ENCODE results near the gene RNF182. TPM values are rescaled to one million over a fixed set of nuclear protein-coding genes. Genes with fewer than 3 reads are reported as not detected.

The RNF182 gene
- polyA plus RNA-seq, 3 donors = not detected

- no peak overlapping the region for H2AFZ ChIP-seq (ENCODE audit: insufficient read depth, low read depth, low read length, poor library complexity, severe bottlenecking)
- intact Hi-C loops (cut with micrococcal nuclease) = no loop called here
- Mint-ChIP-seq H3K4me3 (no peak overlapping the region), H3K27me3 (ENCODE audit: low read depth in 3 of 3) (peaks cover 5 to 21% (median 11%) of the 10 kb centered on the region in 3 donors), H3K9me3 (no peaks in the 10 kb centered on the region), H3K36me3 (no peaks in the 10 kb centered on the region), H3K4me1 (peaks cover 2% of the 10 kb centered on the region), H3K27ac (no peak overlapping the region)
- whole genome bisulfite sequencing (ENCODE audit: insufficient coverage) = 100% methylated on average over 1 of the region's 2 CpGs
- no peak overlapping the region for H3K4me3 ChIP-seq (replicated peaks in 1 of 3; ENCODE audit: low read depth in 2 of 3, low read length in 3 of 3)
- no peaks in the 10 kb centered on the region for H4K20me1 ChIP-seq (ENCODE audit: insufficient read depth, low read length)
- no peaks in the 10 kb centered on the region for H3K36me3 ChIP-seq (replicated peaks in 1 of 2; ENCODE audit: control insufficient read depth in 1 of 2, insufficient read depth in 2 of 2, low read length in 2 of 2)
- no peak overlapping the region for H3K27ac ChIP-seq (ENCODE audit: low read depth in 1 of 2, low read length in 2 of 2)
- H3K79me2 ChIP-seq (ENCODE audit: insufficient read depth, low read length) = no peaks in the 10 kb centered on the region
- peaks cover 0 to 6% of the 10 kb centered on the region in 2 donors for H3K27me3 ChIP-seq (ENCODE audit: control insufficient read depth in 2 of 2, insufficient read depth in 2 of 2, low read length in 2 of 2)
- no peaks in the 10 kb centered on the region for H3K4me1 ChIP-seq (ENCODE audit: control insufficient read depth in 1 of 2, insufficient read depth in 2 of 2, low read length in 2 of 2)
- TF ChIP-seq, protein P1, sequence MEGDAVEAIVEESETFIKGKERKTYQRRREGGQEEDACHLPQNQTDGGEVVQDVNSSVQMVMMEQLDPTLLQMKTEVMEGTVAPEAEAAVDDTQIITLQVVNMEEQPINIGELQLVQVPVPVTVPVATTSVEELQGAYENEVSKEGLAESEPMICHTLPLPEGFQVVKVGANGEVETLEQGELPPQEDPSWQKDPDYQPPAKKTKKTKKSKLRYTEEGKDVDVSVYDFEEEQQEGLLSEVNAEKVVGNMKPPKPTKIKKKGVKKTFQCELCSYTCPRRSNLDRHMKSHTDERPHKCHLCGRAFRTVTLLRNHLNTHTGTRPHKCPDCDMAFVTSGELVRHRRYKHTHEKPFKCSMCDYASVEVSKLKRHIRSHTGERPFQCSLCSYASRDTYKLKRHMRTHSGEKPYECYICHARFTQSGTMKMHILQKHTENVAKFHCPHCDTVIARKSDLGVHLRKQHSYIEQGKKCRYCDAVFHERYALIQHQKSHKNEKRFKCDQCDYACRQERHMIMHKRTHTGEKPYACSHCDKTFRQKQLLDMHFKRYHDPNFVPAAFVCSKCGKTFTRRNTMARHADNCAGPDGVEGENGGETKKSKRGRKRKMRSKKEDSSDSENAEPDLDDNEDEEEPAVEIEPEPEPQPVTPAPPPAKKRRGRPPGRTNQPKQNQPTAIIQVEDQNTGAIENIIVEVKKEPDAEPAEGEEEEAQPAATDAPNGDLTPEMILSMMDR (IDR thresholded peaks at IDR 0.05) = no peak
- H3K4me2 ChIP-seq (replicated peaks; ENCODE audit: extremely low read depth, low read length, poor library complexity, severe bottlenecking) = no peak overlapping the region
- no peaks in the 10 kb centered on the region for H3K9me3 ChIP-seq (replicated peaks in 1 of 2; ENCODE audit: control insufficient read depth in 1 of 2, insufficient read depth in 1 of 2, low read length in 2 of 2)
- DNase-seq = no peak
- H3K9ac ChIP-seq (ENCODE audit: insufficient read depth, low read length, poor library complexity, severe bottlenecking) = no peak overlapping the region
Measured at GRCh38 chr6:13907001-13907350, 17.8 kb upstream of the RNF182 start.

GRCh38 chr6:13907614-13908215 is 17.0 kb upstream of the RNF182 start:
- Mint-ChIP-seq H3K27me3 (ENCODE audit: low read depth in 3 of 3) (peaks cover 6 to 18% (median 6%) of the 10 kb centered on the region in 3 donors), H3K4me3 (no peak overlapping the region), H3K36me3 (no peaks in the 10 kb centered on the region), H3K27ac (no peak overlapping the region), H3K9me3 (no peaks in the 10 kb centered on the region), H3K4me1 (peaks cover 2% of the 10 kb centered on the region)
- Histone ChIP-seq H3K4me2 (replicated peaks; ENCODE audit: extremely low read depth, low read length, poor library complexity, severe bottlenecking) (no peak overlapping the region), H3K79me2 (ENCODE audit: insufficient read depth, low read length) (no peaks in the 10 kb centered on the region), H3K9me3 (replicated peaks in 1 of 2; ENCODE audit: control insufficient read depth in 1 of 2, insufficient read depth in 1 of 2, low read length in 2 of 2) (no peaks in the 10 kb centered on the region), H3K36me3 (replicated peaks in 1 of 2; ENCODE audit: control insufficient read depth in 1 of 2, insufficient read depth in 2 of 2, low read length in 2 of 2) (no peaks in the 10 kb centered on the region), H3K27me3 (ENCODE audit: control insufficient read depth in 2 of 2, insufficient read depth in 2 of 2, low read length in 2 of 2) (peaks cover 0 to 6% of the 10 kb centered on the region in 2 donors), H3K4me1 (ENCODE audit: control insufficient read depth in 1 of 2, insufficient read depth in 2 of 2, low read length in 2 of 2) (no peaks in the 10 kb centered on the region), H4K20me1 (ENCODE audit: insufficient read depth, low read length) (no peaks in the 10 kb centered on the region), H3K9ac (ENCODE audit: insufficient read depth, low read length, poor library complexity, severe bottlenecking) (no peak overlapping the region), H3K4me3 (replicated peaks in 1 of 3; ENCODE audit: low read depth in 2 of 3, low read length in 3 of 3) (no peak overlapping the region), H3K27ac (ENCODE audit: low read depth in 1 of 2, low read length in 2 of 2) (no peak overlapping the region), H2AFZ (ENCODE audit: insufficient read depth, low read depth, low read length, poor library complexity, severe bottlenecking) (no peak overlapping the region)
- TF ChIP-seq, protein P1 (IDR thresholded peaks at IDR 0.05) = no peak
- DNase-seq = no peak
- no CpG with 5 or more reads among the region's 2 CpGs for WGBS (ENCODE audit: insufficient coverage)
- intact Hi-C loops (cut with micrococcal nuclease) = loop anchor here (2.0 kb wide), 1 partner anchor 237 kb away; no protein-coding TSS in a partner anchor

Measured in CD14-positive monocyte (primary cell).